Activated CD8-positive, alpha-beta memory T cell treated with anti-CD3 and anti-CD28 coated beads for 48 hours (primary cell): ENCODE data around the gene SLC22A6.

ENCODE experiments used
- DNase-seq, 3 experiments: peaks; one replicate each; pipeline ENCODE4 v3.0.0-alpha.2; 2020; ENCODE audit warnings: low read depth in 2 of 3, low spot score in 2 of 3

SLC22A6 gene

GRCh38 chr11:62984451-62984991, at the start of gene SLC22A6:
SLC22A6 (minus strand) TSS chr11:62984967; CDS start chr11:62984690, 277 bp downstream.
- DNase-seq = no peak

GRCh38 chr11:63032457-63032856, 47.7 kb upstream of the SLC22A6 start:
- DNase-seq = no peak

DNA sequence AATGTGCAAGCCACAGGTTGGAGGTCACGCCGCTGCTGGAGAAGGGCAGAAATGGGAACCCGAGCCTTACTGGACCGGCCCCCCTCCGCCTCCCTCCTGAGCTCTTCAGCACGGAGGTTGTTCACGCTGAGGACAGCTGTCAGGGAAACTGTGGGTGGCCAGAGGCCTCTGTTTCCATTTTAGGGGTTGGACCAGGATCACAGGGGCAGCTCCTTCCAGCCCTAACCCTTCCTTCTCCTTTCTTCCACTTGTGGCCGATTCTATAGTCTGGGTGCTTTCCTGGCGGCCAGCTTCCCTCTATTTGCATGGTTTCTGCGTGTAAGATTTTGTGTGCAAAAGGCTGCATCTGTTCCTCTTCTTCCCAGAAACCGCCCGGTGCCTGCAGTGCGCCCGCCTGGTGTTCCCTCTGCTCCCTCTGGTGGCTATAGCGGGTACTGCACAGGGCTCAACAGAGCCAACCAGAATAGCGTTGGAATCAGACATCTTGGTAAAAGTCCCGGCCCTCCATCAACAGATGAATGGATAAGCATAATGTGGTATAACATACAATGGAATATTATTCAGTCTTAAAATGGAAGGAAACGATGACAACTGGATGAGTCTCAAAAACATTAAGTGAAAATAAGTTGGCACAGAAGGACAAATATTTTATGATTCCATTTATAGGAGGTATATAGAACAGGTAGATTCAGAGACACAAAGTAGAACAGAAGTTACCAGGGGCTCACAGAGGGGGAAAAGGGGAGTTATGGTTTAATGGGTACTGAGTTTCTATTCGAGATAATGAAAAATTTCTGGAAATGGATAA, 39.3 kb upstream of the SLC22A6 start:
- DNase-seq = peak; percentile 50 to 91 (median 80)

DNA sequence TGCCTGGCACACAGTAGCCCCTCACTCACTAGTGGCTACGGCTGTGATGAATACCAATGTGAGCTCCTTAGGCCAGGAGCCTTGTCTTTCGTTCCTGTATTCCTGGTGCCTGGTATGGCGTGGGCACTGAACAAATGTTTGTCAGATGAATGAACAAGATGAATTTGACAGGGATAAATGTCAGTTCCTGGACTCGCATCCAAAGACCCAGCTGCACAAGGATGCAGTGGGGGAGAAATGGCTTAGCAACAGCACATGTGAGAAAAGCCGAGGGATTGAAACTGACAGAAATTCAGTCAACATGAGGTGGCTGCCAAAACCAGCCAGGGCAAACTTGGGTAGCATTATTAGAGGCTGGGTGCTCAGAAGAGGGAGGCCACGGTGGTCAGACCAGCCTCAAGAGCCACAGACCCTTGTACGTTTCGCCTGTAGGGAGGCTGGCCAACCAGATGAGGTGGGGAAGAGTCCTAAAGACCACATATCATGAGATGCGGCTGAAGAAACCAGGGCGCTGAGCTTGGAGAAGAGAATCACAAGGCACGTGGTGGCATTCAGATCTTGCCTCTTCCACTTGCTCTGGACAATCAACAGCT, 38.6 kb upstream of the SLC22A6 start:
- no peak for DNase-seq

- DNase-seq = no peak
Measured at GRCh38 chr11:63022441-63022840, 37.7 kb upstream of the SLC22A6 start.

GRCh38 chr11:63020671-63021291, 36.0 kb upstream of the SLC22A6 start:
- peak in 2 of 3 experiments; percentile 15 for DNase-seq

- no peak for DNase-seq
Measured at GRCh38 chr11:63019506-63019905, 34.7 kb upstream of the SLC22A6 start.

GRCh38 chr11:63017306-63017974, 32.7 kb upstream of the SLC22A6 start:
- no peak for DNase-seq

- DNase-seq = no peak
Measured at GRCh38 chr11:63015521-63016215, 30.9 kb upstream of the SLC22A6 start, which contains the start of gene SLC22A8. SLC22A8 (minus strand) TSS chr11:63015841; CDS start chr11:63014958, 883 bp downstream.

- no peak for DNase-seq
Measured at GRCh38 chr11:63014408-63015055, 29.8 kb upstream of the SLC22A6 start.

GRCh38 chr11:63012839-63013238, 28.1 kb upstream of the SLC22A6 start:
- no peak for DNase-seq

DNA sequence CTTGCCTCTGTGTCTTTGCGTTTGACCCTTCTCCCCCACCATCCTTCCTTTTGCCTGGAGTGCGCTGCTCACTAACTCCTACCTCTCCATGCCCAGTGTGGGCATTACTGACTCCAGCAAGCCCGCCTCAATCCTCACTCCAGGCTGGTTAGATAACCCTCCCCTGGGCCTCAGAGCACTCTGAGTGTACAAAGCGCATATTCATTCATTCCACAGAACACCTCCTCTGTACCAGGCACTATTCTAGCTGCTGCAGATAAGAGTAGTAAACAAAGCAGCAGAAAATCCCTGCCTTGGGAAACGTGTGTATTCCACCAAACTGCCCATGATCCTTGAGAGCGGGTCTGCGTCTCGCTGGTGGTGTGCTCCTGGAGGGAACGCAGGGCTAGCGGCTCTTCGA, 27.7 kb upstream of the SLC22A6 start:
- DNase-seq = no peak

DNA sequence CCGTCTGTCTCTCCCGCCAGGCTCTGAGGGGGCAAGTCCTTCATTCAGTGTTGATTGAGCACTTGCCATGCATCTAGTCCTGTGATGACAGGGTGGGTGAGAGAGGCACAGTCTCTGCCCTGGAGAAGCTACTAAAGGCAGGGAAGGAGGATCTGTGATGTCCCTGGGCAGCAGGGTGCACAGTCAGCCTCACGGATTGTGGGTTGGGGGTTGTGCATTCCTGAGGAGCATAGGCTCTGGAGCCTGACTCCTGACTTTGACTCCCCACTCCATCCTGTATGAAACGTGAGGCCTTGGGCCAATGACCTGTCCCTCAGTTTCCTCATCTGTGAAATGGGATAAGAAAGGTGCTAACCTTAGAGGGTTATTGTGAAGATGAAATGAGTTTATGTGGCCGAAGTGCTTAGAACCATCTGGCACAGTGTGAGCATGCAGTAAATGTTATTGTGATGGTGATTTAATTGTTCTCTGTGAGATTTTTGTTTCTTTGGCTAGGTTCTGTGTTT, 26.2 kb upstream of the SLC22A6 start:
- DNase-seq = no peak

DNA sequence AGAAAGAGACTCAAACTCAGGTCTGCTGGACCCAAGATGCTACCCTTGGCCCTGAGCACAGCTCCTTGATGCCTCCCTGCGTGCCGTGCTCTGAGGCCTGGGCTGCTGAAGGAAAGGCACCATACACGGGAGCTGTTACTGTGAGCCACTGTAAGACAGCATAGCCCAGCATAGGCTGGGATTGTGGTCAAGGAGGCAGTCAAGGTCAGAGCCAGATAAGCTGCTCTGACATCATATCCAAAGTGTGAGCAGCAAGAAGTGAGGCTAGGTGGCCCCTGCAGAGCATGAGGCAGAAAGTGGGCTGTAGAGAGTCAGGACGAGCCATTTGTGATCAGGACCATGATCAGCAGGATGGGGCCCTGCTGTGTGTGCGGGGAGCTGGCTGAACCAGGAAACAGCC, 23.2 kb upstream of the SLC22A6 start:
- DNase-seq = no peak

- no peak for DNase-seq
Measured at GRCh38 chr11:63001456-63001855, 16.7 kb upstream of the SLC22A6 start.

GRCh38 chr11:62999649-63000048, 14.9 kb upstream of the SLC22A6 start:
- DNase-seq = no peak

GRCh38 chr11:62999156-62999555, 14.4 kb upstream of the SLC22A6 start:
- no peak for DNase-seq

GRCh38 chr11:62996271-62996670, 11.5 kb upstream of the SLC22A6 start:
- DNase-seq = no peak

DNA sequence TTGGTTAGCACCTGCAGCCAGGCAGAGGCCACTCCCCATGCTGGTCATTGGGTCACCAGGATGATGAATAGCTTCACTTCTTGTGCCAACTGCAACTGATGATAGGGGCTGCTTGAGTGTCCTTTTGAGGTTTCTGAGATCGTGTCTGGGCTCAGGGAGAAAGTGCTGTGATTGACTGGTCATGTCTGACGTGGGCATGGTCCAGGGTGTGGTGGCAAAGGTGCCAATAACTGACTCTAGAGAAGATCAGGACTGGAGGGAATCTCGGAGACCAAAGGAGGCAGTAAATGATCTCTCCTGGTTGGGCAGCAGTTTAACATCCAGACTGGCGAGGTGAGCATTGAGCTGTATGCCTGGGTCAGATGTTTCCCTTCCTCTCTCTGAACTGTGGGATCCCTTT, 10.0 kb upstream of the SLC22A6 start:
- no peak for DNase-seq

DNA sequence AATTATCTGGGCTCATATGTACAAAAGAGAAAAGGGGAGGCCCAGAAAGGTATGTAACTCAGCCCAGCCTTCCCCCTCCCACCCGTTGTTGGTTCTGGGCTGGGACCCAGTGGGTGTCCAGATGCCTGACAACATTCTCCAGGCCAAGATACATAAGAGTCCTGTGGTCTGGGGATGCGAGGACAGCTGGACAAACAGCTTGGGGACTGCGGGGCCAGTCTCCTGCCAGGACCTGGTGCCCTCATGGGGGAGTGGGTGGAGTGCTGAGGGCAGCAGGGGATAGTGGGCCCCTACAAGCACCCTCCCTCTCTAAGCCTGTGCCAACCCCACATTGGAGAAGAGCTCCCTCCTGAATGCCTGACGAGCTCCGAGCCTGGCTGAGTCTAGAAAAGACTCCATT, 3.5 kb upstream of the SLC22A6 start:
- DNase-seq = no peak
